Caco-2 (cell line): Measurements from ENCODE around the gene ANTXRL. TPM values are rescaled to one million over a fixed set of nuclear protein-coding genes. Genes with fewer than 3 reads are reported as not detected.
"Not testable (repeated sequence)": the region's sequence is repeated elsewhere in the genome, so short reads cannot be mapped to it uniquely, and the experiment has no call there.

Experiments used
- BruUV-seq: library from RNA; stranded (reverse); fragments of 400-500 nt; replicated peaks from 2 replicates; lab custom pipeline; 2021; lab: Mats Ljungman, UMichigan
- CTCF ChIA-PET: fragments of 300-600 bp; sonication (Branson Sonifier 250); formaldehyde crosslinking; loops from one replicate; lab custom pipeline; 2022; ENCODE audit warnings: antibody characterized with exemption; lab: Charles Lee
- POLR2A ChIA-PET: fragments of 300-600 bp; sonication (Branson Sonifier 250); formaldehyde crosslinking; loops from one replicate; lab custom pipeline; 2022; ENCODE audit warnings: antibody characterized with exemption; lab: Charles Lee
- DNase-seq, 2 experiments: peaks; one replicate each; pipeline versions ENCODE4 v3.0.0 to v3.0.0-alpha.2; 2020 to 2022
- H3K27me3 ChIP-seq: replicated peaks from 2 replicates; pipeline ENCODE4 v1.6.0; 2011; ENCODE audit warnings: low read length; ENCODE audit not compliant: control insufficient read depth, insufficient read depth
- H3K36me3 ChIP-seq: 2 replicates; pipeline ENCODE4 v1.5.1; 2011; ENCODE audit warnings: low read length; ENCODE audit not compliant: control insufficient read depth, insufficient read depth
- H3K4me1 ChIP-seq: fragments of 250-450 bp; sonication (Bioruptor Pico); 2 replicates; pipeline ENCODE4 v1.5.1; 2020; ENCODE audit warnings: mild to moderate bottlenecking
- H3K4me3 ChIP-seq: 2 replicates; pipeline ENCODE4 v1.5.1; 2011; ENCODE audit warnings: low read depth, mild to moderate bottlenecking, control low read depth, low read length
- H3K9me3 ChIP-seq: fragments of 250-450 bp; sonication (Bioruptor Pico); 2 replicates; pipeline ENCODE4 v1.5.1; 2020; ENCODE audit warnings: mild to moderate bottlenecking, moderate library complexity
- H3K27ac Mint-ChIP-seq: one replicate; pipeline ENCODE4 v1.8.0; 2022; ENCODE audit warnings: mixed read lengths; ENCODE audit not compliant: unreplicated experiment
- H3K27me3 Mint-ChIP-seq: one replicate; pipeline ENCODE4 v1.8.0; 2022; ENCODE audit warnings: mixed read lengths; ENCODE audit not compliant: insufficient read depth, unreplicated experiment
- H3K36me3 Mint-ChIP-seq: one replicate; pipeline ENCODE4 v1.8.0; 2022; ENCODE audit warnings: mild to moderate bottlenecking, mixed read lengths; ENCODE audit not compliant: insufficient read depth, unreplicated experiment
- H3K4me1 Mint-ChIP-seq: one replicate; pipeline ENCODE4 v1.8.0; 2022; ENCODE audit warnings: low read depth, mixed read lengths; ENCODE audit not compliant: unreplicated experiment
- H3K4me3 Mint-ChIP-seq: one replicate; pipeline ENCODE4 v1.8.0; 2022; ENCODE audit warnings: mild to moderate bottlenecking, moderate library complexity, mixed read lengths; ENCODE audit not compliant: unreplicated experiment
- H3K9me3 Mint-ChIP-seq: one replicate; pipeline ENCODE4 v1.8.0; 2022; ENCODE audit warnings: mixed read lengths; ENCODE audit not compliant: unreplicated experiment
- CTCF ChIP-seq, 2 experiments: fragments of 200-600 bp in 1 of 2; IDR thresholded peaks; 1 replicate in 1 of 2; 2 replicates in 1 of 2; pipeline versions ENCODE4 v1.5.1 to v1.8.0; 2011 to 2022; ENCODE audit warnings: antibody characterized with exemption in 1 of 2, control low read depth in 1 of 2, inconsistent platforms in 1 of 2, low read depth in 1 of 2, low read length in 1 of 2, mild to moderate bottlenecking in 1 of 2, moderate library complexity in 1 of 2; ENCODE audit not compliant: insufficient read depth in 1 of 2, severe bottlenecking in 1 of 2, unreplicated experiment in 1 of 2
- intact Hi-C: fragments of 100-400 bp; cut with micrococcal nuclease; formaldehyde crosslinking; loops from one replicate; pipeline ENCODE4 v1.10.0; 2022; ENCODE audit not compliant: unreplicated experiment
- total RNA-seq: library from RNA; stranded (reverse); gene quantifications from 2 replicates; pipeline ENCODE4 v1.2.3, GENCODE V29; 2022

The ANTXRL gene
- total RNA-seq, 1 experiment from 2014 or later, result not detected

- H3K9me3 ChIP-seq, result no peaks in the 10 kb centered on the region
- TF ChIP-seq CTCF (IDR thresholded peaks at IDR 0.05; ENCODE audit: insufficient read depth in 1 of 2, low read depth in 1 of 2, low read length in 1 of 2, severe bottlenecking in 1 of 2, unreplicated experiment in 1 of 2), result no peak
- Mint-ChIP-seq H3K4me1 (no peaks in the 10 kb centered on the region), H3K36me3 (no peaks in the 10 kb centered on the region), H3K4me3 (no peak overlapping the region), H3K9me3 (no peaks in the 10 kb centered on the region), H3K27me3 (peaks cover 1% of the 10 kb centered on the region), H3K27ac (no peak overlapping the region)
- H3K27me3 ChIP-seq, result no peaks in the 10 kb centered on the region
- no TSS peak for BruUV-seq
- no peak overlapping the region for H3K4me3 ChIP-seq
- CTCF ChIA-PET, result no interaction called here
- no peak for DNase-seq
- POLR2A ChIA-PET, result no interaction called here
- intact Hi-C loops, result no loop called here
- H3K36me3 ChIP-seq, result no peaks in the 10 kb centered on the region
- H3K4me1 ChIP-seq, result no peaks in the 10 kb centered on the region
Observed at GRCh38 chr10:46263831-46264268, 22.9 kb upstream of the ANTXRL start.

DNA sequence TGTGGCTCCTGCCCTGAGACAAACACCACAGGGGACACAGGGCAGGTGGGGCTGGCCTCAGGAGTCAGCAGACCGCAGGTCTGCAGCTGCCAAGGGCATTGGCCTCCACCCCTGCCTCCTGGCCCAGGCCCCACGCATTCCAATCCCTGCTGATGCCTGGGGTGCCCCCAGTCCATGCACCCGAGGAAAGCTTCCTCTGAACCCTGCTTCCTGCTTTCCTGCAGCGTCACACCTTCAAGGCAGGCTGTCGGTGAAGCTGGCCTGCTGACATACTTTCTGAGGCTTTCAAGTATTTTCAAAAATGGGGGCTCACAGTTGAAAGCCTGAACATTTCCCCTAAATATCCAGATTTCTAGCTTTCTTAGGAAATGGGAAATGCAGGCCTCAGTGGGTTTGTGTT, 22.5 kb upstream of the ANTXRL start:
- intact Hi-C loops, result no loop called here
- DNase-seq, result no peak
- POLR2A ChIA-PET, result no interaction called here
- no peaks in the 10 kb centered on the region for H3K36me3 Mint-ChIP-seq
- H3K9me3 Mint-ChIP-seq, result no peaks in the 10 kb centered on the region
- H3K27me3 ChIP-seq, result no peaks in the 10 kb centered on the region
- no peaks in the 10 kb centered on the region for H3K9me3 ChIP-seq
- H3K4me1 ChIP-seq, result no peaks in the 10 kb centered on the region
- no peaks in the 10 kb centered on the region for H3K27me3 Mint-ChIP-seq
- no peaks in the 10 kb centered on the region for H3K4me1 Mint-ChIP-seq
- BruUV-seq, result no TSS peak
- no peak for TF ChIP-seq CTCF (IDR thresholded peaks at IDR 0.05; ENCODE audit: insufficient read depth in 1 of 2, low read depth in 1 of 2, low read length in 1 of 2, severe bottlenecking in 1 of 2, unreplicated experiment in 1 of 2)
- H3K4me3 ChIP-seq, result no peak overlapping the region
- H3K4me3 Mint-ChIP-seq, result no peak overlapping the region
- CTCF ChIA-PET, result no interaction called here
- no peaks in the 10 kb centered on the region for H3K36me3 ChIP-seq
- no peak overlapping the region for H3K27ac Mint-ChIP-seq

DNA sequence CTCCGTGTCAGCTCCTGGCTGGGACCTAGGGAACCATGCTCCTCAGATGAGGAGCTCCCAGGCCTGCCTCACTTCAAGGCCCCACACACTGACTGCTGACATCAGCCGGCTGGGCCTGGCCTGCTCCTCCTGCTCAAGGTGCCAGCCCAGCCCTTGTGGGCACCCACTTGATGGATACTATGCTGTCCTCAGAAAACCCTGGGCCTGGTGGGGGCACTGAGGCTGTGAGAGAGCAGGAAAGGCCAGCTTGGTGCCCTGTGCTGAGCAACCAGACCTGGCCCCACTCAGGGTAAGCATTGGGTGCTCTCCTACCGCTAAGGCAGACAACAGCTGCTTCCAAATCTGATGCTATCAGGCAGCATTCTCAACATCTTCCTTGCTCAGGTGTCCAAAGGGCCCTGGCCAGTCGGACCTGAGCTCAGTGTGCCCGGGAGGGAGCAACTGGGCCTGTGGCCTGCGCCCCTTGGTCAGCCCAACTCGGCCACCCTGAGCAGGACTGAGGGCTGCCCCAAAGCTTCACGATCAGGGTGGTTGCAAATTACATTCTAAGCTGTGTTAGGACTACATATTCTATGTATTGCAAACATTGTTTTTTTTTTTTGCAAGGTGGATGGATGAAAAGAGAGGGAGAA, 21.9 kb upstream of the ANTXRL start:
- H3K4me3 Mint-ChIP-seq, result no peak overlapping the region
- no peak overlapping the region for H3K4me3 ChIP-seq
- no peaks in the 10 kb centered on the region for H3K9me3 Mint-ChIP-seq

GRCh38 chr10:46265566-46266305, 21.1 kb upstream of the ANTXRL start:
- H3K4me3 Mint-ChIP-seq, H3K9me3 Mint-ChIP-seq, intact Hi-C loops, POLR2A ChIA-PET, H3K27ac Mint-ChIP-seq, H3K36me3 Mint-ChIP-seq, DNase-seq, H3K4me3 ChIP-seq, H3K27me3 Mint-ChIP-seq, CTCF ChIA-PET, H3K36me3 ChIP-seq, BruUV-seq, H3K4me1 ChIP-seq, H3K4me1 Mint-ChIP-seq, H3K9me3 ChIP-seq, H3K27me3 ChIP-seq: not testable (repeated sequence)

More for the DNA sequence above, 21.9 kb upstream of the ANTXRL start:
- intact Hi-C loops, result no loop called here
- Mint-ChIP-seq H3K36me3 (no peaks in the 10 kb centered on the region), H3K4me1 (no peaks in the 10 kb centered on the region), H3K27ac (no peak overlapping the region), H3K27me3 (no peaks in the 10 kb centered on the region)
- no peaks in the 10 kb centered on the region for H3K9me3 ChIP-seq
- CTCF ChIA-PET, result no interaction called here
- H3K4me1 ChIP-seq, result no peaks in the 10 kb centered on the region
- POLR2A ChIA-PET, result no interaction called here
- BruUV-seq, result no TSS peak
- no peaks in the 10 kb centered on the region for H3K27me3 ChIP-seq
- no peaks in the 10 kb centered on the region for H3K36me3 ChIP-seq
- no peak for DNase-seq
- no peak for TF ChIP-seq CTCF (IDR thresholded peaks at IDR 0.05; ENCODE audit: insufficient read depth in 1 of 2, low read depth in 1 of 2, low read length in 1 of 2, severe bottlenecking in 1 of 2, unreplicated experiment in 1 of 2)
